Kasumi-1 (cell line): ENCODE data around the gene BCL2A1.
A peak's percentile ranks its signal among the peaks of the same experiment; 100 is the strongest.

ENCODE experiments used
- DNase-seq, 2 experiments: peaks; one replicate each; lab custom pipeline; 2025; lab: John Stamatoyannopoulos, UW

The BCL2A1 gene

GRCh38 chr15:79923079-79923514, 47.9 kb downstream of the BCL2A1 start:
- DNase-seq: peak; percentile 39 to 54

DNA sequence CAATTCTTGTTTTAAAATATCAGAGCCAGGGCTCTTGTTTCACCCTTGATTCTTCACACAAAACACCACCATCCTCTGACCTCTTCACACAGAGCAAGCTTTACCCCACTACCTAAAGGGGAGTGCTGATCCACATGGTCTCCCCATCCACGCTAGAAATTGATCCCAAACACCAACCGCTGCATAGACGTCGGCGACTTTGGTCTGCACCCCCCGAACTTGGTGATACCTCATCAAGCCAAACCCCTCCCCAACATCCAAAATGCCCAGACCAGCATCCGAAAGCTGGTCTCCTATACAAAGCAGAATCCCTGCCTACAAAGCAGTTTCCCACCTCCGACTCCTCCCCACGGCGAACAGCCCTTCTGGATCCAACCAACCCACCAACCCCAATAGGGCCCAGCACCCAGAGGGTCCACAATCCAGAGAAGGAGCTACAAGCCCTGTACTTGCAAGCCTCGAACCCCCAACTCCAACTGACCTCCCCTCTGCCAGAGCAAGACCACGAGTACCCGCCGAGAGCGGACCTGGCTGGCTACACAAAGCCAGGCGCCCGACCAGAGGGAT, 48.4 kb downstream of the BCL2A1 start:
- DNase-seq: peak in 1 of 2 experiments; percentile 53

DNA sequence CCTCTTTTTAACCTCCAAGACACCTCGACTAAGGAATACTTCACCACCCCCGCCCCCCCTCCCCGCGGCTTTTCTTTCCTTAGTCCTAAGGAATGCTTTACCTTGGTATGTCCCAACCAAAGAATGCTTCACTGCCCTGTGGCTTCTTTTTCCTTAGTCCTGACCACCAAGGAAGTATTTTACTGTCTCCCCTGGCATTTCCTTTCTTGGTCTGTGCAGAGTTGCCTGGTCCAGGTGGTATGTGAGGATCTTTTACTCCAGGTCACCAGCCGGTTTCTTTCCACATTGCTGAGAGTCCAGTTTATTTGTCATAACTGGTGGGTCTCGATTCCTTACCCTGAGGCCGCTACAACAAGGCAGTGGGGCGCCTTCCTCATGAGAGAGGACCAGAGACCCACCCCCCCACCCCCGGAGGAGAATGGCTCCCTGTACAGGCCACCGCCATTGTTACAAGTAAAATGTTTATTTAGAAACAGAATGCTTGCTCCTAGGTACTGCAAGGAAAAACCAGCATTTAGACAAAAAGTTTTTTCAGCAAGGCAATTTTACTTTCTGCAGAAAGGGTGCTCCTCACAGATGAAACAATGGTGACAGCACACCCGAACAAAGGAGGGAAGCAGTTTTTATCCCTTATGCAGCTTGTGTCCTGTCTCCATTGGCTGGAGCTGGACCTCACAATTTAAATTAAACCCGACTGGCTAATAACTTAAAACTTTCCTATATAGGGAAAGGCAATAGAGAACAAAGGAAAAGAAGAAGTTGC, 51.1 kb downstream of the BCL2A1 start:
- peak in 1 of 2 experiments; percentile 37 for DNase-seq

GRCh38 chr15:79919090-79919748, 51.8 kb downstream of the BCL2A1 start:
- DNase-seq: peak; percentile 81 to 83

DNA sequence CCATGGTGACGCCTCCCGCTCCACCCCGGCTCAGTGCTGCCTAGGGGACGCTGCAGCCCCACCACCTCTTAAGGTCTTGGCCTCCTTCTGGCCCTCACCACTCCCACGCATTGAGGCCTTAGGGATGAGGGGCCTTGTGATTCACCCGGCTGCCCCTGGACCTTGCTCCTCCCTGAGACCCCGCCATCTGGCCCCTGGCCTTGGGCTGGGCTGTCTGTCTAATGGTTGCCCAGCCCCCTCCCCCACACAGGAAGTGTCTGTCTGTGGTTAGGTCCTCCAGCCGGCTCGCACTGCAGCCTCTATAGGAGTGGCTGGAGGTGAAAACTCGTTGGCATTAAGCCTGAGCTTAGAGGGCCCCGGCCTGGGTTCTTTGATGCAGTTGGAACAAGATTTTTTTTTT, 52.7 kb downstream of the BCL2A1 start:
- DNase-seq: peak; percentile 81 to 87

- peak; percentile 24 to 42 for DNase-seq
Measured at GRCh38 chr15:79916502-79917132, 54.4 kb downstream of the BCL2A1 start.

GRCh38 chr15:79915776-79916501, 55.1 kb downstream of the BCL2A1 start:
- peak; percentile 84 for DNase-seq

- no peak for DNase-seq
Measured at GRCh38 chr15:79914728-79915127, 56.3 kb downstream of the BCL2A1 start.
